COR-L47 (cell line): ENCODE measurements around the gene GRK3.
"Not testable (repeated sequence)": the region's sequence is repeated elsewhere in the genome, so short reads cannot be mapped to it uniquely, and the experiment has no call there.

Experiments used
- DNase-seq: peaks from one replicate; lab custom pipeline; 2025; lab: John Stamatoyannopoulos, UW

The GRK3 gene

GRCh38 chr22:25564320-25564978 lies at the start of gene GRK3:
GRK3 (plus strand) TSS chr22:25564675; CDS start chr22:25565041, 366 bp downstream.
- DNase-seq: no peak

- no peak for DNase-seq
Measured at GRCh38 chr22:25518000-25518663, 46.3 kb upstream of the GRK3 start.

- DNase-seq: no peak
Measured at GRCh38 chr22:25525376-25525775, 39.1 kb upstream of the GRK3 start.

- not testable (repeated sequence) for DNase-seq
Measured at GRCh38 chr22:25525804-25526584, 38.5 kb upstream of the GRK3 start.

GRCh38 chr22:25527016-25527415 lies 37.5 kb upstream of the GRK3 start:
- not testable (repeated sequence) for DNase-seq

- DNase-seq: not testable (repeated sequence)
Measured at GRCh38 chr22:25528068-25528467, 36.4 kb upstream of the GRK3 start.

GRCh38 chr22:25529059-25529458 lies 35.4 kb upstream of the GRK3 start:
- DNase-seq: not testable (repeated sequence)

- DNase-seq: not testable (repeated sequence)
Measured at GRCh38 chr22:25529541-25530137, 34.8 kb upstream of the GRK3 start.

GRCh38 chr22:25531677-25532076 lies 32.8 kb upstream of the GRK3 start:
- DNase-seq: not testable (repeated sequence)

GRCh38 chr22:25534724-25535123 lies 29.8 kb upstream of the GRK3 start:
- no peak for DNase-seq

- DNase-seq: no peak
Measured at GRCh38 chr22:25536589-25536988, 27.9 kb upstream of the GRK3 start.

GRCh38 chr22:25540166-25540907 lies 24.1 kb upstream of the GRK3 start:
- DNase-seq: no peak

GRCh38 chr22:25540908-25541660 lies 23.4 kb upstream of the GRK3 start:
- no peak for DNase-seq

GRCh38 chr22:25542191-25542590 lies 22.3 kb upstream of the GRK3 start:
- DNase-seq: no peak

GRCh38 chr22:25542720-25543402 lies 21.6 kb upstream of the GRK3 start:
- DNase-seq: no peak

GRCh38 chr22:25545146-25545545 lies 19.3 kb upstream of the GRK3 start:
- no peak for DNase-seq

GRCh38 chr22:25545672-25546071 lies 18.8 kb upstream of the GRK3 start:
- no peak for DNase-seq

GRCh38 chr22:25546242-25546641 lies 18.2 kb upstream of the GRK3 start:
- DNase-seq: no peak

GRCh38 chr22:25546751-25547150 lies 17.7 kb upstream of the GRK3 start:
- no peak for DNase-seq

- no peak for DNase-seq
Measured at GRCh38 chr22:25548866-25549464, 15.5 kb upstream of the GRK3 start.
